GM18868 (cell line): Measurements from ENCODE around the gene PIGW.

Source experiments
- ATAC-seq: cut with Tn5 transposase; IDR thresholded peaks from one replicate; pipeline ENCODE4 v1.9.1; 2021; ENCODE audit warnings: mild to moderate bottlenecking, moderate library complexity; ENCODE audit not compliant: unreplicated experiment

Gene PIGW

GRCh38 chr17:36545465-36546417 is 11.0 kb downstream of the PIGW start:
- peak; percentile 66 for ATAC-seq

- no peak for ATAC-seq
Observed at GRCh38 chr17:36546418-36547093, 11.8 kb downstream of the PIGW start.

GRCh38 chr17:36547776-36548175 is 13.0 kb downstream of the PIGW start:
- no peak for ATAC-seq

GRCh38 chr17:36550491-36551417 is 16.0 kb downstream of the PIGW start:
- ATAC-seq, result peak; percentile 45

- no peak for ATAC-seq
Observed at GRCh38 chr17:36553459-36553858, 18.7 kb downstream of the PIGW start.

GRCh38 chr17:36566081-36566480 is 31.3 kb downstream of the PIGW start:
- ATAC-seq, result no peak

- no peak for ATAC-seq
Observed at GRCh38 chr17:36575028-36575427, 40.2 kb downstream of the PIGW start.

GRCh38 chr17:36576793-36577192 is 42.0 kb downstream of the PIGW start:
- no peak for ATAC-seq

- ATAC-seq, result no peak
Observed at GRCh38 chr17:36578671-36579070, 43.9 kb downstream of the PIGW start.

GRCh38 chr17:36583787-36584186 is 49.0 kb downstream of the PIGW start:
- ATAC-seq, result no peak

- ATAC-seq, result no peak
Observed at GRCh38 chr17:36586138-36586537, 51.4 kb downstream of the PIGW start.
